Measurements from ENCODE around the gene AURKB. TPM values are rescaled to one million over a fixed set of nuclear protein-coding genes. Genes with fewer than 3 reads are reported as not detected.
A peak's percentile ranks its signal among the peaks of the same experiment; 100 is the strongest.

AURKB gene
- total RNA-seq, 1 experiment from 2014 or later = 209 TPM

DNA sequence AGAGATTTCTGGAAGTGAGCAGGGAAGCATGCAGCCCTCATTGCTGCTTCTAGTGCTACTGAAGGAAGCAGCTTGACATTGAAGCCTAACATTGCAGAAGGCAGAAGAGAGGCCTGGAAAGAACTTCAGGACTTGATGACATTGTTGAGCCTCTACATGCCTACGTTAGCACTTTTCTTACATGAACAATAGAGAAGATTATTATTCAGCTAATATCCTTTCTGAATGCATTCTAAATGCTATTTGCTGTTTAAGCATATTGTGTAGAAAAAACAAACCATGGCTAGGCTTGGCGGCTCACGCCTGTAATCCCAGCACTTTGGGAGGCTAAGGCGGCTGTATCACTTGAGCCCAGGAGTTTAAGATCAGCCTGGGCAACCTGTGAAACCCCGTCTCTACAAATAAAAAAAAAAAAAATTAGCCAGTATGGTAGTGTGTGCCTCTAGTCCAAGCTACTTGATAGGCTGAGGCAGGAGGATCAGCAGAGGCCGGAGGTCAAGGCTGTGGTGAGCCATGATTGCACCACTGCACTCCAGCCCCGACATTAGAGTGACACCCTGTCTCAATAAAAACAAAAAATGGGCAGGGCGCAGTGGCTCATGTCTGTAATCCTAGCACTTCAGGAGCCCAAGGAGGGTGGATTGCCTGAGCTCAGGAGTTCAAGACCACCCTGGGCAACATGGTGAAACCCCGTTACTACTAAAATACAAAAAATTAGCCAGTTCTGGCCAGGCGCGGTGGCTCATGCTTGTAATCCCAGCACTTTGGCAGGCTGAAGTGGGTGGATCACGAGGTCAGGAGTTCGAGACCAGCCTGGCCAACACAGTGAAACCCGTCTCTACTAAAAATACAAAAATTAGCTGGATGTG lies 2.2 kb upstream of the AURKB start:
- Histone ChIP-seq H3K36me3 (ENCODE audit: insufficient read depth, low read length, poor library complexity, severe bottlenecking) (peaks cover 6% of the 10 kb centered on the region), H3K4me1 (ENCODE audit: insufficient read depth, low read length, poor library complexity, severe bottlenecking) (peaks cover 9% of the 10 kb centered on the region), H3K4me3 (ENCODE audit: low read depth, low read length, poor library complexity, severe bottlenecking) (no peak overlapping the region), H3K27ac (ENCODE audit: low read depth, low read length, poor library complexity, severe bottlenecking) (no peak overlapping the region), H3K9me3 (ENCODE audit: low read depth, low read length, poor library complexity, severe bottlenecking) (no peaks in the 10 kb centered on the region), H3K27me3 (replicated peaks; ENCODE audit: insufficient read depth, low read depth, low read length, poor library complexity) (no peaks in the 10 kb centered on the region)
- ChIA-PET POLR2A (ENCODE audit: low non-redundant PET) (no interaction called here), CTCF (interaction anchor here (1.2 kb wide), 1 partner anchor 112 kb away, joined by 4 read pairs; no protein-coding TSS in a partner anchor)
- TF ChIP-seq, protein P1, sequence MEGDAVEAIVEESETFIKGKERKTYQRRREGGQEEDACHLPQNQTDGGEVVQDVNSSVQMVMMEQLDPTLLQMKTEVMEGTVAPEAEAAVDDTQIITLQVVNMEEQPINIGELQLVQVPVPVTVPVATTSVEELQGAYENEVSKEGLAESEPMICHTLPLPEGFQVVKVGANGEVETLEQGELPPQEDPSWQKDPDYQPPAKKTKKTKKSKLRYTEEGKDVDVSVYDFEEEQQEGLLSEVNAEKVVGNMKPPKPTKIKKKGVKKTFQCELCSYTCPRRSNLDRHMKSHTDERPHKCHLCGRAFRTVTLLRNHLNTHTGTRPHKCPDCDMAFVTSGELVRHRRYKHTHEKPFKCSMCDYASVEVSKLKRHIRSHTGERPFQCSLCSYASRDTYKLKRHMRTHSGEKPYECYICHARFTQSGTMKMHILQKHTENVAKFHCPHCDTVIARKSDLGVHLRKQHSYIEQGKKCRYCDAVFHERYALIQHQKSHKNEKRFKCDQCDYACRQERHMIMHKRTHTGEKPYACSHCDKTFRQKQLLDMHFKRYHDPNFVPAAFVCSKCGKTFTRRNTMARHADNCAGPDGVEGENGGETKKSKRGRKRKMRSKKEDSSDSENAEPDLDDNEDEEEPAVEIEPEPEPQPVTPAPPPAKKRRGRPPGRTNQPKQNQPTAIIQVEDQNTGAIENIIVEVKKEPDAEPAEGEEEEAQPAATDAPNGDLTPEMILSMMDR (conservative IDR thresholded peaks at IDR 0.05; ENCODE audit: low read depth, low read length) = no peak
- no peak for TF ChIP-seq EZH2 (IDR thresholded peaks at IDR 0.05; ENCODE audit: borderline replicate concordance, low read depth, low read length, poor library complexity, severe bottlenecking)
- DNase-seq (ENCODE audit: low spot score) = no peak
- intact Hi-C loops (cut with micrococcal nuclease; ENCODE audit: unreplicated experiment) = no loop called here
- no TSS peak for BruUV-seq (replicated peaks)

DNA sequence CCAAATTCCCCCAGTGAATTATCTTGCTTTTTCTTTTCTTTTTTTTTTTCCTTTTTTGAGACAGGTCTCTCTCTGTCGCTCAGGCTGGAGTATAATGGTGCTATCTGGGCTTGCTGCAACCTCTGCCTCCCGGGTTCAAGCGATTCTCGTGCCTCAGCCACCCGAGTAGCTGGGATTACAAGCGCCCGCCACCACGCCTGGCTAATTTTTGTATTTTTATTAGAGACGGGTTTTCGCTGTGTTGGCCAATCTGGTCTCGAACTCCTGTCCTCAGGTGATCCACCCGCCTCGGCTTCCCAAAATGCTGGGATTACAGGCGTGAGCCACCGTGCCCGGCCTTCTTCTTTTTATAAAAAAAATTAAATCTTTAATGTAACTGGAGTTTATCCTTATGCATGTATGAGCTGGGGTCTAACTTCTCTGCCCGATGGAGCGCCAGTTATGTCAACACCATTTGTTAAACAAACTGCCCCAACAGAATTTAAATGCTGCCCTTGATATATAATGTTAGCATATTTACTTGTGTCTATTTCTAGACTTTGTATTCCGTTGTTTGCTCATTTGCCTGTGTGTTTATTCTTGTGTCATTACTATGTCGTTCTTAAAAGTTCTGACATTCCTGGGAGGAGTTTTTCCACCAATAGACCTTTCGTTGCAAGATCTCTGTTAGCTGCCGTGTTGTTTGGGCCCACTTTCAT lies 535 bp upstream of the AURKB start:
- Histone ChIP-seq H3K4me1 (ENCODE audit: insufficient read depth, low read length, poor library complexity, severe bottlenecking) (peaks cover 11% of the 10 kb centered on the region), H3K27ac (ENCODE audit: low read depth, low read length, poor library complexity, severe bottlenecking) (peak overlapping the region; percentile 94), H3K4me3 (ENCODE audit: low read depth, low read length, poor library complexity, severe bottlenecking) (peak overlapping the region; percentile 82), H3K27me3 (replicated peaks; ENCODE audit: insufficient read depth, low read depth, low read length, poor library complexity) (no peaks in the 10 kb centered on the region), H3K9me3 (ENCODE audit: low read depth, low read length, poor library complexity, severe bottlenecking) (no peaks in the 10 kb centered on the region), H3K36me3 (ENCODE audit: insufficient read depth, low read length, poor library complexity, severe bottlenecking) (peaks cover 22% of the 10 kb centered on the region)
- intact Hi-C loops (cut with micrococcal nuclease; ENCODE audit: unreplicated experiment) = loop anchor here (1.0 kb wide), 2 partner anchors 9 to 24 kb away; no protein-coding TSS in a partner anchor
- TF ChIP-seq, protein P1 (conservative IDR thresholded peaks at IDR 0.05; ENCODE audit: low read depth, low read length) = no peak
- no peak for TF ChIP-seq EZH2 (IDR thresholded peaks at IDR 0.05; ENCODE audit: borderline replicate concordance, low read depth, low read length, poor library complexity, severe bottlenecking)
- no peak for DNase-seq (ENCODE audit: low spot score)
- CTCF ChIA-PET = interaction anchor here (0.7 to 1.2 kb wide), 2 partner anchors 11 to 50 kb away, joined by 3 to 4 read pairs; no protein-coding TSS in a partner anchor
- POLR2A ChIA-PET (ENCODE audit: low non-redundant PET) = interaction anchor here (0.6 to 1.0 kb wide), 4 partner anchors 14 to 20 kb away, joined by 4 to 9 read pairs (median 6); no protein-coding TSS in a partner anchor
- TSS peak; percentile 97 for BruUV-seq (replicated peaks)

DNA sequence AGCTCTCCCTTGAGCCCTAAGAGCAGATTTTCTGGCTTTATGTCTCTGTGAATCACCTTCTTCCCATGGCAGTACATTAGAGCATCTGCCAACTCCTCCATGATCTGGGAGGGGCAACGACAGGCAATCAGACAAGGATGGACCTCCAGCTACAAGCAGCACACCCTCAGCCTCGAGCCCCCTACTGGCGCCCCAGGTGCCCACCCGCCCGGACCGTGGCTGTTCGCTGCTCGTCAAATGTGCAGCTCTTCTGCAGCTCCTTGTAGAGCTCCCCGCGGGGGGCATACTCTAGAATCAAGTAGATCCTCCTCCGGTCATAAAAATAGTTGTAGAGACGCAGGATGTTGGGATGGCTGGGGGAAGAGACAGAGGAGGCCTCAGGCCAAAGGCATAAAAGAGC lies 3.8 kb downstream of the AURKB start:
- BruUV-seq (replicated peaks) = no TSS peak
- POLR2A ChIA-PET (ENCODE audit: low non-redundant PET) = interaction anchor here (0.7 kb wide), 1 partner anchor 113 kb away, joined by 7 read pairs; no protein-coding TSS in a partner anchor
- CTCF ChIA-PET = no interaction called here
- H3K36me3 ChIP-seq (ENCODE audit: insufficient read depth, low read length, poor library complexity, severe bottlenecking) = peaks cover 48% of the 10 kb centered on the region
- TF ChIP-seq, protein P1 (conservative IDR thresholded peaks at IDR 0.05; ENCODE audit: low read depth, low read length) = no peak
- TF ChIP-seq EZH2 (IDR thresholded peaks at IDR 0.05; ENCODE audit: borderline replicate concordance, low read depth, low read length, poor library complexity, severe bottlenecking) = no peak
- H3K27me3 ChIP-seq (replicated peaks; ENCODE audit: insufficient read depth, low read depth, low read length, poor library complexity) = no peaks in the 10 kb centered on the region
- no peaks in the 10 kb centered on the region for H3K9me3 ChIP-seq (ENCODE audit: low read depth, low read length, poor library complexity, severe bottlenecking)
- peaks cover 11% of the 10 kb centered on the region for H3K4me1 ChIP-seq (ENCODE audit: insufficient read depth, low read length, poor library complexity, severe bottlenecking)
- intact Hi-C loops (cut with micrococcal nuclease; ENCODE audit: unreplicated experiment) = no loop called here
- no peak for DNase-seq (ENCODE audit: low spot score)
- H3K27ac ChIP-seq (ENCODE audit: low read depth, low read length, poor library complexity, severe bottlenecking) = peak overlapping the region; percentile 4
- H3K4me3 ChIP-seq (ENCODE audit: low read depth, low read length, poor library complexity, severe bottlenecking) = no peak overlapping the region

All from A673 (cell line).